Muscle of arm (tissue), 12 donors: Measurements from ENCODE around the gene TRMT112. TPM values are rescaled to one million over a fixed set of nuclear protein-coding genes. Genes with fewer than 3 reads are reported as not detected.
"Not testable (repeated sequence)": the region's sequence is repeated elsewhere in the genome, so short reads cannot be mapped to it uniquely, and the experiment has no call there.

Source experiments
- DNase-seq: peaks from one replicate; pipeline ENCODE4 v3.0.0-alpha.2; 2013
- polyA plus RNA-seq, 12 donors: library from polyadenylated mRNA; unstranded; fragments of 120-200 nt; gene quantifications; one replicate each; pipeline ENCODE4 v1.2.1, GENCODE V29; 2013; ENCODE audit not compliant: insufficient read length in 12 of 12

TRMT112 gene
- polyA plus RNA-seq, 12 donors: 142 to 254 (median 166) TPM; not detected in 1

DNA sequence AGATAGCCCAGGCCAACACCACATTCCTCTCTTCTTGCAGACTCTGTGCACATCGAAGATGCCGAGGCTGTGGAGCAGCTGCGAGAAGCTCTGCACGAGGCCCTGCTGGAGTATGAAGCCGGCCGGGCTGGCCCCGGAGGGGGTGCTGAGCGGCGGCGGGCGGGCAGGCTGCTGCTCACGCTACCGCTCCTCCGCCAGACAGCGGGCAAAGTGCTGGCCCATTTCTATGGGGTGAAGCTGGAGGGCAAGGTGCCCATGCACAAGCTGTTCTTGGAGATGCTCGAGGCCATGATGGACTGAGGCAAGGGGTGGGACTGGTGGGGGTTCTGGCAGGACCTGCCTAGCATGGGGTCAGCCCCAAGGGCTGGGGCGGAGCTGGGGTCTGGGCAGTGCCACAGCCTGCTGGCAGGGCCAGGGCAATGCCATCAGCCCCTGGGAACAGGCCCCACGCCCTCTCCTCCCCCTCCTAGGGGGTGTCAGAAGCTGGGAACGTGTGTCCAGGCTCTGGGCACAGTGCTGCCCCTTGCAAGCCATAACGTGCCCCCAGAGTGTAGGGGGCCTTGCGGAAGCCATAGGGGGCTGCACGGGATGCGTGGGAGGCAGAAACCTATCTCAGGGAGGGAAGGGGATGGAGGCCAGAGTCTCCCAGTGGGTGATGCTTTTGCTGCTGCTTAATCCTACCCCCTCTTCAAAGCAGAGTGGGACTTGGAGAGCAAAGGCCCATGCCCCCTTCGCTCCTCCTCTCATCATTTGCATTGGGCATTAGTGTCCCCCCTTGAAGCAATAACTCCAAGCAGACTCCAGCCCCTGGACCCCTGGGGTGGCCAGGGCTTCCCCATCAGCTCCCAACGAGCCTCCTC, 1.5 kb downstream of the TRMT112 start:
- DNase-seq: not testable (repeated sequence)

GRCh38 chr11:64314805-64315561, 2.4 kb downstream of the TRMT112 start:
- no peak for DNase-seq

DNA sequence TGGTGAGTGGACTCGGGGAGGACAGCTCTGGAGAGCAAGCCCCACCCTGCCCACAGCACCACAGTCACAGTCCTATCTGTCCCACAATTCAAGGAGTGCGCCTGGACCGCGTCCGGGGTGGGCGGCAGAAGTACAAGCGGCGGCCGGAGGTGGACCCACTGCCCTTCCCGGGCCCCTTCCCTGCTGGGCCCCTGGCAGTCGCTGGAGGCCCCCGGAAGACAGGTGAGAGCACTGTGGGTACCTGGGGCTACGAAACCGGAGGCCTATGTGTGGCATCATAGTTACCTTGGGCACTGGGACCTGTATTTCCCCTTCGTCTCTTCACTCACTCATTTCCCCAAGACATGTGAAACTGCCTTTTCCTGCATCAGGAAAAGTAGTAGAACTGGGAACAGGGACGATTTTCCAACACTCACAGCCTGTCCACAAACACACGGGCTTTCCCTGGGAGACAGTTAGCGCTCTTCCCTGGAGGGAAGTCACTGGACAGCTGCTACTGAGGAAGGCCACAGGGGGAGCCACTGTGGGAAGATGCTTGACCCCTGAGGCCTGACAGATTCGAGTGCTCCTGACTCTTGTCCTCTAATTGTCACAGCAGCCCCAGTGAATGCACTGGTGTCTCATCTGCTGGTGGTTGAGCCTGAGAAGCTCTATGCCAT, 3.1 kb downstream of the TRMT112 start:
- no peak for DNase-seq

GRCh38 chr11:64313491-64314145, 3.7 kb downstream of the TRMT112 start:
- no peak for DNase-seq

GRCh38 chr11:64312947-64313346, 4.4 kb downstream of the TRMT112 start:
- no peak for DNase-seq

- DNase-seq: not testable (repeated sequence)
Measured at GRCh38 chr11:64307795-64308194, 9.6 kb downstream of the TRMT112 start.

- no peak for DNase-seq
Measured at GRCh38 chr11:64306876-64307622, 10.3 kb downstream of the TRMT112 start.

DNA sequence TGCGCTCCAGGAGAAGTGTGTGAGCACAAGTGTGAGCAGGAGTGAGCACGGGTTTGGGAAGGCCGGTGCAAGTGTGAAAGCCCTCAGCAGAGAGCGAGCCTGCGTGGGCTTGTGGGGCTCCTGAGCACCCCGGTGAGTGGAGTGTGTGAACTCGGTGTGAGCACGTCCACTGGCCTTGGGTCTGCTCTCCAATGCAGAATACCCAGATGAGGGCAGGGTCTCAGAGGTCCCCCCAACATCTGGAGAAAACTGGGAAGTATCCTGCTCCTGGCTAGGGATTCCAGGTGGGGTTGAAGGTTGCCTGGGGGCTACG, 10.8 kb downstream of the TRMT112 start:
- DNase-seq: no peak

DNA sequence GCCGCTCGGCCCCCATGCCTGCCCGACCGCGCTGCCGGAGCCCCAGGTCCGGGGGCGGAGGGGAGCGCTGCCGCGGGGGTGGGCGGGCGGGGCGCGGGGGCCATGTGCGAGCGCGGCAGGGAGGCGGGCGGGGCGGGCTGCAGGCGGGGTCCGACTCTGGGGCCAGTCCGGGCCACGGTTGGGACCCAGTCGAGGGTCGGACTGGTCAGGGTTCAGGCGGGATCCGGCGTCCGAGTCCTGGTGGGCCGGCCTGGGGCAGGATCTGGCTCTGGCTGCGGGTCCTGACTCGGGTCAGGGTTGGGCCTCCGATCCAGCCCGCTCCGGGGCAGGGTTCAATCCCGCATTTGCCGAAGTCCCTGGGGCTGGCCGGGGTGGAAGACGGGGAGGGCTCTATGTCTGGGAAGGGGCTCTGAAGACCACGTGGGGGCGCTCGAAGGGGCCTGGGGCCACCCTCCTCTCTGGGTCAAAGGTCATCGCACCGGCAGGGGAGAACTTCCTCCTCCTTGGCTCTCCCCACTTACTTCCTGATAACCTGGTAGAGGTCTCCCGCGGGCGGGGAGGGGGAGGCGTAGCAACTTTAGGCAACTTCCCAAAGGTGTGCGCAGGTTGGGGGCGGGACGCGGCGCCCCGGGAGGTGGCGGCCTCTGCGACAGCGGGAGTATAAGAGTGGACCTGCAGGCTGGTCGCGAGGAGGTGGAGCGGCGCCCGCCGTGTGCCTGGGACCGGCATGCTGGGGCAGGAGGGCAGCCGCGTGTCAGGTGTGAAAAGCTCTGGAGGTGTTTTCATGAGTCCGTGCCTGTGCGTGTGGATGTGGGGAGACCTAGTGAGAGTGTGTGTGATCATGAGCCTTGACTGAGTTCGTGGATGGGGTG, 11.4 kb downstream of the TRMT112 start:
- DNase-seq: no peak

DNA sequence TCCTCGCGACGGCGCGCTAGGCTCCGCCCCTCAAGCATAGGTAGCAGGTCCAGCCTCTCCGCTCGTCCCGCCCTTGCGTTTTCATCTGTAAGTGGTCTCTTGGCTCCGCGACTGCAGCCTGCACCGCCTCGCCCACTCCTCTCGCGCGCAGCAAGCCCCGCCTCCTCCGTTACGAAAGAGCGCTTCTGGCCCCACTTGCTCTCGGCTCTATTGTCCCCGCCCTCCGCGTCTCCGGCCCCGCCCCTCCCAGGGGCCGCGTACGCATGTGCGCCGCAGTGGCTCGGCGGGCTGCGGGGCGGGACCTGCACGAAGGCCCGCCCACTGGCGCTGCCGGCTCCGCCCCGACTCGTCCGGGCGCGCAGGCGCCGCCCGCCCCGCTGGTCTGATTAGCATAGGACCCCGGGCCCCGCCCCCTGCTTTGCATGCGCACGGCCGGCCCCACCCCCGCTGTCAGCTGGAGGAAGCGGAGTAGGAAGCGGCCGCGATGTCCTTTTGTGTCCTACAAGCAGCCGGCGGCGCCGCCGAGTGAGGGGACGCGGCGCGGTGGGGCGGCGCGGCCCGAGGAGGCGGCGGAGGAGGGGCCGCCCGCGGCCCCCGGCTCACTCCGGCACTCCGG, 12.2 kb downstream of the TRMT112 start, which contains the start of gene ESRRA:
Gene ESRRA (plus strand): TSS at position 450 of the 616 bp plus-strand sequence. CDS start 1,656 bp downstream, outside the sequence.
- peak; percentile 97 for DNase-seq

- peak; percentile 85 for DNase-seq
Measured at GRCh38 chr11:64304316-64305072, 12.9 kb downstream of the TRMT112 start.

- DNase-seq: no peak
Measured at GRCh38 chr11:64304032-64304315, 13.4 kb downstream of the TRMT112 start.

DNA sequence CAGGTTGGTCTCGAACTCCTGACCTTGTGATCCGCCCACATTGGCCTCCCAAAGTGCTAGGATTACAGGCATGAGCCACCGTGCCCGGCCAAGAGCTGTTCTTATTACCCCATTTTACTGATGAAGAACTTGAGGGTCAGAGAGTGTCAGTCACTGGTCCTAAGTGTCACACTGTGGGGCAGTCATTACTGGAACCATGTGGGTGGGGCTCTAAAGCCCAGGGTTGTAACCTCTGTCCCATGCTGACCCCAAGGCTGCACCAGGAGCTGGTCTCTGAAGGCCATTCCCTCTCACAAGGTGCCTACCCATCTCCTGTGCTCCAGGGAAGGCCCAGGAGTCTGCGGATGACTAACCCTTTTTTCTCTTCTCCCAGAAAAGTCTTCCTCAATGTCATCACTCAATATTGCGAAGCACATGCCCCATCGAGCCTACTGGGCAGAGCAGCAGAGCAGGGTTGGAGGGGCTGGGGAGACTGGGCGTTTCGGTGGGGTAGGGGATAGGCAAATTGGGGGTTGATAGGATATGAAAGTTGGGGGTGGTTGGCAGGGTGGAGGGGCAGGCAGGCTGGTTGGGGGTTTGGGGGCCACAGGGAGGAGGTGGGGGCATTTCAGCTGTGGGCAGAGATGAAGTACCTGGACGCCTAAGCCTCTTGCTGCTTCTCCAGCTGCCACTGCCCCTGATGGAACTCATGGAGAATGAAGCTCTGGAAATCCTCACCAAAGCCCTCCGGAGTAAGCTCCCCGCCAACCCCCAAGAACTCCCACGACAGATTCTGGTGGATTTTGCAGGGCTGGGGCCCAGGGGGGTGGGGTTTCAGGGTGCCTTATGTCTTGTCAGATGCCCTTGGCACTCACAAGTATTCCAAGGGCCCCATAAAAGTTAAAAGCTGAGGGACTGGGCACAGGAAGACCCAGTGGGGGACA, 14.0 kb downstream of the TRMT112 start:
- DNase-seq: no peak

DNA sequence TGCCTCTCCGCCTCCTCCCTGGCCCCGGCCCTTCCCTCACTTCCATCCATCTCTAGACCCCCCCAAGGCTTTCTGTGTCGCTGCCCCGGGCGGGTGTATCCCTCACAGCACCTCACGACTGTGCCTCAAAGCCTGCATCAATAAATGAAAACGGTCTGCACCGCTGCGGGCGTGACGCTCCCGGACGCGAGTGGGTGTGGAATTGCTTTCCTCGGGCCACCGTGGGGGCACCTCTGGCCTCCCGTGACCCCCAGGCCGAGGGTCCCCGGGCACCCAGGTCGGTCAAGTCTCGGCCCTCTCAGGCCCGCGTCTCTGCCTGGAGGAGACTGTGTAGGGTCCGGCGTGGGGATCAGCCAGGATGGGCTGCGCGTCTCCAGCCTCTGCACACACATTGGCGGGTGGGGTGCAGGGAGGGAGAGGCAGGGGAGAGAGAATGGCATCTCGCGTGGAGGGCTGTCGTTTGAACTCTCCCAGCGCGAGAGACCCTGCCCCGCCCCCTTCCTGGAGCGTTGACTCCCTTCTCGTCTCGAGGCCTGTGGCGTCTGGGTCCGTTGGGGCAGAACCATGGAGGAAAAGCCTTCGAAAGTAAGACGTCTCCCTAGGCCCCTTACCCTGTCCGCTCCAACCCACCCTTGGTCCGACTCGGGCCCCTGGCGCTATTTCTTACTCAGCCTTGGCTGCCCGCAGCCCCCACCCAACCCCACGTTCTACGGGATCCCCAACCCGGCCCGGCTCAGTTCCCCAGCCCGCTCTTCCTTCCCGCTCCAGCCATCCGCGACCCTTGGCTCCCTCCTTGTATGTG, 17.3 kb downstream of the TRMT112 start, which contains the start of gene CATSPERZ:
Gene CATSPERZ (plus strand): TSS at position 512 of the 802 bp plus-strand sequence. CDS start 53 bp downstream, at position 565.
- DNase-seq: no peak

DNA sequence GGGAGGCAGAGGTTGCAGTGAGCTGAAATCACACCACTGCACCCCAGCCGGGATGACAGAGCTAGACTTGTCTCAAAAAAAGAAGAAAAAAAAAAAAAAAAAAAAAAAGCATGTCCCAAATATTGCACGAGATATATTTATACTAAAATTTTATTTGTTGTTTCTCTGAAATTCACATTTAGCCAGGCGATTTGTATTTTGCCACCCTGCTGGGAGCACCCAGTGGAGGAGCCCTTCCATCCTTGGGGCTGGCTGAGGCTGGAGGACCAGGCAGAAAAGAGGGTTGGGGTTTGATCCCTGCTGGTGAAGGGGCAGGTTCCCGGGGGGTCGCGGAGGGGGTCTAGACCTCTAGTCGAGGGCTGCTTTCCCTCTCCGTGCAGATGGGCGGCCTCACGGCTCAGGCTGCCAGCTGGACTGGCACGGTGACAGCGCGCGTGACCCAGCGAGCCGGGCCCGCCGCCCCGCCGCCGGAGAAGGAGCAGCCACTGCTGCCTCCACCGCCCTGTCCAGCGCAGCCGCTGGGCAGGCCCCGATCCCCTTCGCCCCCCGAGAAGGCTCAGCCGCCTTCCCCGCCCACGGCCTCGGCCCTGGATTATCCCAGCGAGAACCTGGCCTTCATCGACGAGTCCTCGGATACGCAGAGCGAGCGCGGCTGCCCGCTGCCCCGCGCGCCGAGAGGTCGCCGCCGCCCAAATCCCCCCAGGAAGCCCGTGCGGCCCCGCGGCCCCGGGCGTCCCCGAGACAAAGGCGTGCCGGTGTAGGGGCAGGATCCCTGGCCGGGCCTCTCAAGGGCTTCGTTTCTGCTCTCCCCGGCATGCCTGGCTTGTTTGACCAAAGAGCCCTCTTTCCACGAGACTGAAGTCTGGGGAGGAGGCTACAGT, 18.2 kb downstream of the TRMT112 start:
- no peak for DNase-seq
